ENCODE results near the gene LENEP. TPM values are rescaled to one million over a fixed set of nuclear protein-coding genes. Genes with fewer than 3 reads are reported as not detected.
"Not testable (repeated sequence)": the region's sequence is repeated elsewhere in the genome, so short reads cannot be mapped to it uniquely, and the experiment has no call there.

Gene LENEP
- total RNA-seq, 1 donor from 2014 or later = 1.9 TPM

DNA sequence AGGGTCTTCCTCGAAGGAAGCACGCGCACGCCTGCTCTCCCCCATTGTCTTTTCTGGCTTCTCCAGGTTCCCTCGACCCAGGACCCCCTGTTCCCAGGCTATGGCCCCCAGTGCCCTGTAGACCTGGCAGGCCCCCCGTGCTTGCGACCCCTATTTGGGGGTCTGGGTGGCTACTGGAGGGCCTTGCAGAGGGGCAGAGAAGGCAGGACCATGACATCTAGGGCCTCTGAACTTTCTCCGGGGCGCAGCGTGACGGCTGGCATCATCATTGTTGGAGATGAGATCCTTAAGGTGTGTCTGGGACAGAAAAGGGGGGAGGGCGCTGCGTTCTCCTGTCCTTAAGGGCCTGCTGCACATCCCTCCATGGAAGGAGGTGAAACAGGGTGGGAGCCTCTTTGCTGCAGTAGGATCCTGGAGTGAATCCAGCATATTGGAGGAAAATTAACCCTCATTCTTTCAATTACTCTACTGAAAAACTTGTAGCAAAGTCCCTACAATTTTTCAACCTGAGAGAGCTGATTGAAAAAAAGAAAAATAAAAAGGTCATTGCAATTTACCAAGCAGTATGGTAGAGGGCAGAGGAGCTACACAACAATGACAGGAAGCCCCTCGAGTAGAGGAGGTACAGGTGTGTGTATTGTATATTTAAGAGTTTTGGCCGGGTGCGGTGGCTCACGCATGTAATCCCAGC is 9.5 kb upstream of the LENEP start:
- no peak for DNase-seq (ENCODE audit: low read depth, low spot score)
- Mint-ChIP-seq H3K4me1 (peaks cover 11% of the 10 kb centered on the region), H3K4me3 (no peak overlapping the region), H3K27ac (ENCODE audit: unreplicated experiment) (no peak overlapping the region), H3K27me3 (ENCODE audit: low read depth) (no peaks in the 10 kb centered on the region), H3K9me3 (no peaks in the 10 kb centered on the region), H3K36me3 (ENCODE audit: low read depth) (peaks cover 8% of the 10 kb centered on the region)
- TF ChIP-seq, protein P1, sequence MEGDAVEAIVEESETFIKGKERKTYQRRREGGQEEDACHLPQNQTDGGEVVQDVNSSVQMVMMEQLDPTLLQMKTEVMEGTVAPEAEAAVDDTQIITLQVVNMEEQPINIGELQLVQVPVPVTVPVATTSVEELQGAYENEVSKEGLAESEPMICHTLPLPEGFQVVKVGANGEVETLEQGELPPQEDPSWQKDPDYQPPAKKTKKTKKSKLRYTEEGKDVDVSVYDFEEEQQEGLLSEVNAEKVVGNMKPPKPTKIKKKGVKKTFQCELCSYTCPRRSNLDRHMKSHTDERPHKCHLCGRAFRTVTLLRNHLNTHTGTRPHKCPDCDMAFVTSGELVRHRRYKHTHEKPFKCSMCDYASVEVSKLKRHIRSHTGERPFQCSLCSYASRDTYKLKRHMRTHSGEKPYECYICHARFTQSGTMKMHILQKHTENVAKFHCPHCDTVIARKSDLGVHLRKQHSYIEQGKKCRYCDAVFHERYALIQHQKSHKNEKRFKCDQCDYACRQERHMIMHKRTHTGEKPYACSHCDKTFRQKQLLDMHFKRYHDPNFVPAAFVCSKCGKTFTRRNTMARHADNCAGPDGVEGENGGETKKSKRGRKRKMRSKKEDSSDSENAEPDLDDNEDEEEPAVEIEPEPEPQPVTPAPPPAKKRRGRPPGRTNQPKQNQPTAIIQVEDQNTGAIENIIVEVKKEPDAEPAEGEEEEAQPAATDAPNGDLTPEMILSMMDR (conservative IDR thresholded peaks at IDR 0.05) = no peak

DNA sequence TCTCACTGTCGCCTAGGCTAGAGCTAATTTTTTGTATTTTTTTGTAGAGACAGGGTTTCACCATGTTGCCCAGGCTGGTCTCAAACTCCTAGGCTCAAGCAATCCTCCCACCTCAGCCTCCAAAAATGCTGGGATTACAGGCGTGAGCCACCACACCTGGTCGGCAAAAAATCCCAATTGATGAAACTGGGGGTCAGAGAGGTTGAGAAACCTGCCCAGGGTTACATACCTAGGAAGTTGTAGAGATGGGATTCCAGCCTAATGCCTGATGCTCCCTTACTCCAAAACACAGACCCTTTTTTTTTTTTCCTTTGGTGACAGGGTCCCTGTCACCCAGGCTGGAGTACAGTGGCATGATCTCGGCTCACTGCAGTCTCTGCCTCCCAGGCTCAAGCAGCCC is 6.7 kb upstream of the LENEP start:
- not testable (repeated sequence) for H3K27ac Mint-ChIP-seq (ENCODE audit: unreplicated experiment); H3K27me3 Mint-ChIP-seq (ENCODE audit: low read depth); DNase-seq (ENCODE audit: low read depth, low spot score); H3K9me3 Mint-ChIP-seq; H3K36me3 Mint-ChIP-seq (ENCODE audit: low read depth)
- Mint-ChIP-seq H3K4me1 (peaks cover 14% of the 10 kb centered on the region), H3K4me3 (peak overlapping the region; percentile 38)

DNA sequence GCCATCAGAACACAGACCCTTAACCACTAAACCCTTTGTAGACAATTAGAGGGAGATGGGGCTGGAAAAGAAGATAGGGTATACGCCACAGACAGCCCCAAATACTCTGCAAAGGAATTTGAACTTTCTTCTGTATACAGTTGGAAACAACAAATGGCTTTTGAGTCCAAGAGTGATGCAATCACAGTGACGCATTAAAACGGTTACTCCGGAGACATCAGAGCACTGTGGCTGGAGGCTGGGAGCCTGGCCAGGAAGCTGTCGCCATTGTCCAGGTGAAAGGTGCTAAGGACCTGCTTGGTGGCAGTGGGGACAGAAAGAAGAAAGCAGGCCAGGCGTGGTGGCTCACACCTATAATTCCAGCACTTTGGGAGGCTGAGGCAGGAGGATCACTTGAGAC is 6.1 kb upstream of the LENEP start:
- Mint-ChIP-seq H3K4me3 (peak overlapping the region; percentile 38), H3K27me3 (ENCODE audit: low read depth) (no peaks in the 10 kb centered on the region), H3K36me3 (ENCODE audit: low read depth) (peaks cover 9% of the 10 kb centered on the region)

DNA sequence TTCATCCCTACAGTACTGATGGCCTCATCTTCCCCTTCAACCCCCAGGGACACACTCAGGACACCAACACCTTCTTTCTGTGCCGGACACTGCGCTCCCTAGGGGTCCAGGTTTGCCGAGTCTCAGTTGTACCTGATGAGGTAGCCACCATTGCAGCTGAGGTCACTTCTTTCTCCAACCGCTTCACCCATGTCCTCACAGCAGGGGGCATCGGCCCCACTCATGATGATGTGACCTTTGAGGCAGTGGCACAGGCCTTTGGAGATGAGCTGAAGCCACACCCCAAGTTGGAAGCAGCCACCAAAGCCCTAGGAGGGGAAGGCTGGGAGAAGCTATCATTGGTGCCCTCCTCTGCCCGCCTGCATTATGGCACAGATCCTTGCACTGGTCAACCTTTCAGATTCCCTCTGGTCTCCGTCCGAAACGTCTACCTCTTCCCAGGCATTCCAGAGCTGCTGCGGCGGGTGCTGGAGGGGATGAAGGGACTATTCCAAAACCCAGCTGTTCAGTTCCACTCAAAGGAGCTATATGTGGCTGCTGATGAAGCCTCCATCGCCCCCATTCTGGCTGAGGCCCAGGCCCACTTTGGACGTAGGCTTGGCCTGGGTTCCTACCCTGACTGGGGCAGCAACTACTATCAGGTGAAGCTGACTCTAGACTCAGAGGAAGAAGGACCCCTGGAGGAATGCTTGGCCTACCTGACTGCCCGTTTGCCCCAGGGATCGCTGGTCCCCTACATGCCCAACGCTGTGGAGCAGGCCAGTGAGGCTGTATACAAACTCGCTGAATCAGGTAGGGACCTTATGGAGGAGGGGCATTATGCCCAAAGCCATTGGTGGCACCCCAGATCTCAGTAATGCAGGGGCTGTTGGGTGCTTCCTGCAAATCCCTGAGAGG is 5.1 kb upstream of the LENEP start:
- peaks cover 7% of the 10 kb centered on the region for H3K36me3 Mint-ChIP-seq (ENCODE audit: low read depth)
- H3K27ac Mint-ChIP-seq (ENCODE audit: unreplicated experiment) = no peak overlapping the region
- TF ChIP-seq, protein P1 (conservative IDR thresholded peaks at IDR 0.05) = no peak
- peak overlapping the region; percentile 64 for H3K4me3 Mint-ChIP-seq
- H3K27me3 Mint-ChIP-seq (ENCODE audit: low read depth) = no peaks in the 10 kb centered on the region
- H3K4me1 Mint-ChIP-seq = peaks cover 18% of the 10 kb centered on the region
- H3K9me3 Mint-ChIP-seq = no peaks in the 10 kb centered on the region
- no peak for DNase-seq (ENCODE audit: low read depth, low spot score)

More for the DNA sequence above, 6.1 kb upstream of the LENEP start:
- Mint-ChIP-seq H3K4me1 (peaks cover 14% of the 10 kb centered on the region), H3K9me3 (no peaks in the 10 kb centered on the region), H3K27ac (ENCODE audit: unreplicated experiment) (no peak overlapping the region)
- no peak for DNase-seq (ENCODE audit: low read depth, low spot score)
- TF ChIP-seq, protein P1 (conservative IDR thresholded peaks at IDR 0.05) = no peak

DNA sequence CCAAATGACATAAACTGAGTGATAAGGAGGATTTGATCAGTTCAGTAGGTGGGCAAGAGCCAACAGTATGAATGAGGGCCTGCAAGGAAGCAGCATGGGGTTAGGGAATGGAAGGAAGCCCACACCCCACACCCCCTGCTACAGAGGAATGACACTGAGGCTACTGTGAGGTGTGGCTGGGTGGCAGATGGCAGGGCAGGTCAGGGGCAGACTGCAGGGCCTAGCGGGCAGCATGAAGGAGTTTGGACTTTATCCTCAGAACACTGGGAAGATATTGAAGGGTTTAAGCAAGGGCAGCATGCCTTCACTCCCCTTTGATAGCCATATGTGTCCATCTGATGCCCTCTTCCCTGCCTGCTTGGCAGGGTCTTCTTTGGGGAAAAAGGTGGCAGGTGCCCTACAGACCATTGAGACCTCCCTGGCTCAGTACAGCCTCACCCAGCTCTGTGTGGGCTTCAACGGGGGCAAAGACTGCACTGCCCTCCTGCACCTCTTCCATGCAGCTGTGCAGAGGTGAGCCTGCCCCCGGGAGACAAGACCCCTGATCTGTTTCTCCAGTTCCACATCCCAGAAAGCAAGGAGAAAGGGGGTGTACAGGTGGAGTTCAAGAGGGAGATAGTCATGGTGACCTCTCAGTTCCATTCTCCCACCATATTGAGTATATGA is 4.1 kb upstream of the LENEP start:
- TF ChIP-seq, protein P1 (conservative IDR thresholded peaks at IDR 0.05) = no peak
- Mint-ChIP-seq H3K4me3 (peak overlapping the region; percentile 64), H3K27ac (ENCODE audit: unreplicated experiment) (no peak overlapping the region), H3K36me3 (ENCODE audit: low read depth) (peaks cover 7% of the 10 kb centered on the region), H3K4me1 (peaks cover 13% of the 10 kb centered on the region), H3K27me3 (ENCODE audit: low read depth) (no peaks in the 10 kb centered on the region), H3K9me3 (no peaks in the 10 kb centered on the region)
- DNase-seq (ENCODE audit: low read depth, low spot score) = no peak
